ENCODE results near the gene CSK. TPM values are rescaled to one million over a fixed set of nuclear protein-coding genes. Genes with fewer than 3 reads are reported as not detected.

The CSK gene
- total and polyA plus RNA-seq, 2 of the 8 experiments (the other 6 are each of a cell fraction or from before 2014, with no cell fraction given): 13.7 to 50.2 TPM

GRCh38 chr15:74843891-74844299, 62.0 kb downstream of the CSK start (continued):
- no peak for TF ChIP-seq JUN (IDR thresholded peaks at IDR 0.05; ENCODE audit: low read depth, low read length)
- no peak for TF ChIP-seq KDM4A (IDR thresholded peaks at IDR 0.05; ENCODE audit: low read depth, low read length, severe bottlenecking)
- no peak for TF ChIP-seq E2F6 (IDR thresholded peaks at IDR 0.05)
